H1 (cell line): ENCODE measurements around the gene LDLRAD4. TPM values are rescaled to one million over a fixed set of nuclear protein-coding genes. Genes with fewer than 3 reads are reported as not detected.

Experiments used
- CHD7 ChIP-seq: fragments of 300-600 bp; sonication (generic); IDR thresholded peaks from 2 replicates; pipeline ENCODE4 v1.7.1; 2012; ENCODE audit warnings: low read length, moderate library complexity, mild to moderate bottlenecking, inconsistent platforms; ENCODE audit not compliant: insufficient replicate concordance
- MAX ChIP-seq: IDR thresholded peaks from 2 replicates; pipeline ENCODE4 v1.6.1; 2012; ENCODE audit warnings: inconsistent platforms
- RAD21 ChIP-seq, 2 experiments: IDR thresholded peaks in 1 of 2; conservative IDR thresholded peaks in 1 of 2; 2 replicates each; pipeline ENCODE4 v1.6.1; 2011; ENCODE audit warnings: low read depth in 2 of 2, low read length in 2 of 2, improper control_type of control experiment in 1 of 2, inconsistent platforms in 1 of 2, mild to moderate bottlenecking in 1 of 2, moderate library complexity in 1 of 2
- SIRT6 ChIP-seq: IDR thresholded peaks from one replicate; pipeline ENCODE4 v1.7.1; 2012; ENCODE audit warnings: low read length, inconsistent platforms
- SIX5 ChIP-seq: IDR thresholded peaks from 2 replicates; pipeline ENCODE4 v1.6.1; 2011; ENCODE audit warnings: mild to moderate bottlenecking, low read depth, low read length
- SUZ12 ChIP-seq: fragments of 200-600 bp; sonication (generic); IDR thresholded peaks from 2 replicates; pipeline ENCODE4 v1.6.1; 2012; ENCODE audit warnings: mild to moderate bottlenecking, inconsistent platforms, low read length, moderate library complexity, mixed read lengths
- TBP ChIP-seq: IDR thresholded peaks from 2 replicates; pipeline ENCODE4 v1.6.1; 2011; ENCODE audit warnings: low read depth, low read length, improper control_type of control experiment
- polyA plus RNA-seq, 7 experiments: library from polyadenylated mRNA; depleted of rRNA in 3 of 7; stranded (reverse) in 5 of 7; unstranded in 2 of 7; fragments of >200 nt in 5 of 7; fragments of 200-250 nt in 2 of 7; gene quantifications; 1 replicate in 5 of 7; 2 replicates in 1 of 7; 4 replicates in 1 of 7; pipeline versions ENCODE4 v1.2.1 to v1.2.3, GENCODE V29; 2011 to 2013; ENCODE audit warnings: missing spikeins in 2 of 7, mixed read lengths in 2 of 7
- total RNA-seq: library from RNA; stranded (reverse); fragmentation: NEBNext Ultra II Directional; extraction: Animal tissue kit (Norgen Biotek cat#: 25700); gene quantifications from 2 replicates; pipeline ENCODE4 v1.2.1, GENCODE V29; 2021
- TF ChIP-seq, protein P1 (sequence below), 3 experiments: IDR thresholded peaks; 1 replicate in 2 of 3; 2 replicates in 1 of 3; pipeline versions ENCODE4 v1.5.1 to v1.6.1; 2011; ENCODE audit warnings: low read length in 3 of 3, mild to moderate bottlenecking in 3 of 3, inconsistent platforms in 2 of 3, low read depth in 1 of 3, moderate library complexity in 1 of 3; ENCODE audit not compliant: insufficient read depth in 1 of 3; ENCODE audit errors: control extremely low read depth in 1 of 3

LDLRAD4 gene
- total and polyA plus RNA-seq, 2 of the 8 experiments (the other 6 are each of a cell fraction or from before 2014, with no cell fraction given): 0.77 to 1.4 TPM

GRCh38 chr18:13278062-13278630 is 59.6 kb downstream of the LDLRAD4 start (continued):
- TF ChIP-seq CHD7 (no peak), MAX (no peak), RAD21 (IDR thresholded peaks at IDR 0.05 in 1 of 2, conservative IDR thresholded peaks at IDR 0.05 in 1 of 2; ENCODE audit: low read depth in 2 of 2, low read length in 2 of 2) (no peak), TBP (no peak), SIRT6 (no peak), SIX5 (no peak), SUZ12 (no peak)
- TF ChIP-seq, protein P1, sequence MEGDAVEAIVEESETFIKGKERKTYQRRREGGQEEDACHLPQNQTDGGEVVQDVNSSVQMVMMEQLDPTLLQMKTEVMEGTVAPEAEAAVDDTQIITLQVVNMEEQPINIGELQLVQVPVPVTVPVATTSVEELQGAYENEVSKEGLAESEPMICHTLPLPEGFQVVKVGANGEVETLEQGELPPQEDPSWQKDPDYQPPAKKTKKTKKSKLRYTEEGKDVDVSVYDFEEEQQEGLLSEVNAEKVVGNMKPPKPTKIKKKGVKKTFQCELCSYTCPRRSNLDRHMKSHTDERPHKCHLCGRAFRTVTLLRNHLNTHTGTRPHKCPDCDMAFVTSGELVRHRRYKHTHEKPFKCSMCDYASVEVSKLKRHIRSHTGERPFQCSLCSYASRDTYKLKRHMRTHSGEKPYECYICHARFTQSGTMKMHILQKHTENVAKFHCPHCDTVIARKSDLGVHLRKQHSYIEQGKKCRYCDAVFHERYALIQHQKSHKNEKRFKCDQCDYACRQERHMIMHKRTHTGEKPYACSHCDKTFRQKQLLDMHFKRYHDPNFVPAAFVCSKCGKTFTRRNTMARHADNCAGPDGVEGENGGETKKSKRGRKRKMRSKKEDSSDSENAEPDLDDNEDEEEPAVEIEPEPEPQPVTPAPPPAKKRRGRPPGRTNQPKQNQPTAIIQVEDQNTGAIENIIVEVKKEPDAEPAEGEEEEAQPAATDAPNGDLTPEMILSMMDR (IDR thresholded peaks at IDR 0.05; ENCODE audit: control extremely low read depth in 1 of 3, insufficient read depth in 1 of 3, low read depth in 1 of 3, low read length in 3 of 3): no peak
